ENCODE results near the gene DPP6.

- no peak for TF ChIP-seq CTCF (IDR thresholded peaks at IDR 0.05)
- no peak for TF ChIP-seq EP300 (IDR thresholded peaks at IDR 0.05)
Observed at GRCh38 chr7:154541606-154542005, 489.4 kb downstream of the DPP6 start.

Data from tibial nerve (tissue), 4 donors.